H9 (cell line): ENCODE measurements around the gene MAPK8. TPM values are rescaled to one million over a fixed set of nuclear protein-coding genes. Genes with fewer than 3 reads are reported as not detected.

ENCODE experiments used
- DNase-seq: peaks from one replicate; pipeline ENCODE4 v3.0.0-alpha.2; 2017
- H2AFZ ChIP-seq: one replicate; pipeline ENCODE4 v1.6.1; 2013; ENCODE audit warnings: mild to moderate bottlenecking, low read length, control low read depth, moderate library complexity
- H2AK5ac ChIP-seq: 2 replicates; pipeline ENCODE4 v1.6.1; 2013; ENCODE audit warnings: low read length, control low read depth, mixed read lengths; ENCODE audit not compliant: insufficient read length
- H2BK120ac ChIP-seq: one replicate; pipeline ENCODE4 v1.6.1; 2013; ENCODE audit warnings: low read depth, mild to moderate bottlenecking, low read length, control low read depth, inconsistent platforms; ENCODE audit not compliant: poor library complexity, severe bottlenecking
- H2BK12ac ChIP-seq: 2 replicates; pipeline ENCODE4 v1.6.1; 2013; ENCODE audit warnings: low read length, control low read depth, mixed read lengths, low read depth; ENCODE audit not compliant: insufficient read length
- H2BK15ac ChIP-seq: 2 replicates; pipeline ENCODE4 v1.6.1; 2013; ENCODE audit warnings: low read depth, low read length, control low read depth
- H2BK20ac ChIP-seq: one replicate; pipeline ENCODE4 v1.6.1; 2013; ENCODE audit warnings: low read depth, mild to moderate bottlenecking, low read length, control low read depth, inconsistent platforms; ENCODE audit not compliant: poor library complexity, severe bottlenecking
- H2BK5ac ChIP-seq: 2 replicates; pipeline ENCODE4 v1.6.1; 2013; ENCODE audit warnings: low read length, control low read depth, mixed read lengths; ENCODE audit not compliant: insufficient read length
- H3K14ac ChIP-seq: 2 replicates; pipeline ENCODE4 v1.6.1; 2013; ENCODE audit warnings: low read length, control low read depth; ENCODE audit not compliant: insufficient read depth
- H3K18ac ChIP-seq: 2 replicates; pipeline ENCODE4 v1.6.1; 2013; ENCODE audit warnings: low read depth, mild to moderate bottlenecking, mixed read lengths, low read length, control low read depth; ENCODE audit not compliant: insufficient read length
- H3K23ac ChIP-seq: 2 replicates; pipeline ENCODE4 v1.6.1; 2013; ENCODE audit warnings: low read length, control low read depth, mixed read lengths, low read depth; ENCODE audit not compliant: insufficient read length
- H3K23me2 ChIP-seq: 2 replicates; pipeline ENCODE4 v1.6.1; 2013; ENCODE audit warnings: low read depth, mild to moderate bottlenecking, mixed read lengths, low read length, control low read depth; ENCODE audit not compliant: insufficient read length, poor library complexity, severe bottlenecking
- H3K27ac ChIP-seq: 2 replicates; pipeline ENCODE4 v1.5.1; 2013; ENCODE audit warnings: low read length, control low read depth, mixed read lengths, low read depth; ENCODE audit not compliant: insufficient read length
- H3K27me3 ChIP-seq: 2 replicates; pipeline ENCODE4 v1.6.1; 2013; ENCODE audit warnings: low read length, control low read depth, inconsistent platforms; ENCODE audit not compliant: insufficient read depth
- H3K4ac ChIP-seq: 2 replicates; pipeline ENCODE4 v1.6.1; 2013; ENCODE audit warnings: low read depth, mild to moderate bottlenecking, control low read depth, inconsistent platforms, low read length, moderate library complexity
- H3K4me1 ChIP-seq: 2 replicates; pipeline ENCODE4 v1.6.1; 2013; ENCODE audit warnings: low read length, control low read depth, inconsistent platforms; ENCODE audit not compliant: insufficient read depth
- H3K4me2 ChIP-seq: 2 replicates; pipeline ENCODE4 v1.6.1; 2013; ENCODE audit warnings: low read length, control low read depth, mixed read lengths; ENCODE audit not compliant: insufficient read length, insufficient read depth
- H3K56ac ChIP-seq: 2 replicates; pipeline ENCODE4 v1.6.1; 2013; ENCODE audit warnings: low read depth, mild to moderate bottlenecking, mixed read lengths, low read length, control low read depth; ENCODE audit not compliant: insufficient read length
- H3K79me1 ChIP-seq: 2 replicates; pipeline ENCODE4 v1.6.1; 2013; ENCODE audit warnings: low read depth, mild to moderate bottlenecking, moderate library complexity, low read length, control low read depth, inconsistent platforms; ENCODE audit not compliant: insufficient read depth, poor library complexity, severe bottlenecking
- H3K79me2 ChIP-seq: 2 replicates; pipeline ENCODE4 v1.6.1; 2013; ENCODE audit warnings: low read length, control low read depth, inconsistent platforms; ENCODE audit not compliant: insufficient read depth
- H3K9ac ChIP-seq: 2 replicates; pipeline ENCODE4 v1.6.1; 2013; ENCODE audit warnings: low read length, control low read depth, mixed read lengths; ENCODE audit not compliant: insufficient read length; ENCODE audit errors: extremely low read depth
- H3K9me3 ChIP-seq: one replicate; pipeline ENCODE4 v1.6.1; 2013; ENCODE audit warnings: low read depth, low read length, inconsistent platforms; ENCODE audit not compliant: control insufficient read depth
- H3T11ph ChIP-seq: one replicate; pipeline ENCODE4 v1.6.1; 2013; ENCODE audit warnings: mild to moderate bottlenecking, low read length, control low read depth, inconsistent platforms
- H4K20me1 ChIP-seq: one replicate; pipeline ENCODE4 v1.6.1; 2013; ENCODE audit not compliant: control insufficient read depth, insufficient read length, insufficient read depth
- H4K5ac ChIP-seq: 2 replicates; pipeline ENCODE4 v1.6.1; 2013; ENCODE audit warnings: low read depth, mild to moderate bottlenecking, mixed read lengths, low read length, control low read depth; ENCODE audit not compliant: insufficient read length
- H4K8ac ChIP-seq: replicated peaks from 2 replicates; pipeline ENCODE4 v1.6.1; 2013; ENCODE audit warnings: low read length, control low read depth, mixed read lengths, low read depth; ENCODE audit not compliant: insufficient read length
- H4K91ac ChIP-seq: 2 replicates; pipeline ENCODE4 v1.6.1; 2013; ENCODE audit warnings: low read depth, mild to moderate bottlenecking, moderate library complexity, mixed read lengths, low read length, control low read depth; ENCODE audit not compliant: insufficient read length
- H3K27ac Mint-ChIP-seq, 3 experiments: 2 replicates in 2 of 3; 3 replicates in 1 of 3; pipeline ENCODE4 v1.8.0; 2020 to 2021; ENCODE audit warnings: mixed read lengths in 3 of 3, mild to moderate bottlenecking in 1 of 3, moderate library complexity in 1 of 3
- H3K27me3 Mint-ChIP-seq: 2 replicates; pipeline ENCODE4 v1.8.0; 2021; ENCODE audit warnings: low read depth, mild to moderate bottlenecking, moderate library complexity, mixed read lengths
- H3K36me3 Mint-ChIP-seq, 3 experiments: 2 replicates in 2 of 3; 3 replicates in 1 of 3; pipeline ENCODE4 v1.8.0; 2020 to 2021; ENCODE audit warnings: low read depth in 3 of 3, mixed read lengths in 3 of 3; ENCODE audit not compliant: insufficient read depth in 1 of 3
- H3K4me1 Mint-ChIP-seq, 2 experiments: 2 replicates each; pipeline ENCODE4 v1.8.0; 2020; ENCODE audit warnings: mixed read lengths in 2 of 2
- H3K4me3 Mint-ChIP-seq, 2 experiments: 2 replicates in 1 of 2; 3 replicates in 1 of 2; pipeline ENCODE4 v1.8.0; 2020 to 2021; ENCODE audit warnings: mild to moderate bottlenecking in 2 of 2, mixed read lengths in 2 of 2, moderate library complexity in 1 of 2
- H3K9me3 Mint-ChIP-seq, 2 experiments: 2 replicates in 1 of 2; 3 replicates in 1 of 2; pipeline ENCODE4 v1.8.0; 2020; ENCODE audit warnings: mild to moderate bottlenecking in 2 of 2, mixed read lengths in 2 of 2, moderate library complexity in 1 of 2
- WGBS: extraction: QIAGEN DNeasy Blood & Tissue Kit; methylation state at CpG from one replicate; pipeline ENCODE4 v1.1.7; 2013; ENCODE audit warnings: missing lambda C conversion rate, low lambda C conversion rate, mixed read lengths; ENCODE audit not compliant: insufficient read length; ENCODE audit errors: extremely low coverage; 5-methylcytosine and 5-hydroxymethylcytosine counted together
- total RNA-seq: library from RNA; stranded (reverse); gene quantifications from 2 replicates; pipeline ENCODE4 v1.2.1, GENCODE V29; 2021
- TF ChIP-seq, protein P1 (sequence below): fragments of 200-600 bp; sonication (generic); conservative IDR thresholded peaks from 3 replicates; pipeline ENCODE4 v1.8.0; 2021; ENCODE audit warnings: antibody characterized with exemption, mild to moderate bottlenecking

MAPK8 gene
- total RNA-seq, 1 experiment from 2014 or later = 52.0 TPM

DNA sequence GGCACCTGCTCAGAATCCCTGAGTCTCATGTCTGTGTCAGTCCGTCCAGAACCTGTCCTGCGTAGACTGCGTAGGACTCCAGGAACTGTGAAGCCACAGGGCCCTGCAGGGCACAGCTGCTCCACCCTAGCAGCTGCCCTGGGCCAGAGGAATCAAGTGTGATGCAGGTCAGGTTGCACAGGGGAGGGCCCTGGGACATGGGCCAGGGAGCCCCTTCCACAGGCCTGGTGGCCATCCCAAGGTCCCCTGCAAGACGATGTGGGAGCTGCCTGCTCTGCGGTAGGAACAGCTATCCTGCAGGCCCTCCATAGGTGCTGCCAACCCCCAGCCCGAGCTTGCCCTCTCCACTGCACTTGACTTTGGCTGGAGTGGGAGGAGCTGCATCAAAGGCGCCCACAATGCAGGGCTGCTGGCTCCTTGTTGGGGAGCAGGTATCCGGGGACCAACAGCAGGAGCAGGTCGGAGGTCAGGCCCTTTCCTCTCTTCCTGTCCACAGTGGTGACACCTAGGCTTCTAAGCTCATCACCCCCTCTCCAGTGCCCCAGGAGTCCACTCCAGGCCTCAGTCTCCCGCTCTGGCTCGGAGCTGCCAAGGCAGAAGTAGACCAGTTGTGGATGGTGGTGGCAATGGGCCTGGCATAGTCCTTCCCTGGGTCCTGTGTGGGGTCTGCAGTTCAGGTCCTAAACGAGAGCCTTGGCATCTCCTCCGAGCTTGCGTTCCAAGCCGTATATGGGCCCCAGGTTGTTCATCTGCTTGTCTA lies 149.1 kb downstream of the MAPK8 start:
- no peak overlapping the region for H2AFZ ChIP-seq
- no peak overlapping the region for H3T11ph ChIP-seq
- H4K5ac ChIP-seq = no peak overlapping the region
- H3K23me2 ChIP-seq = no peaks in the 10 kb centered on the region
- no peak overlapping the region for H3K56ac ChIP-seq
- Mint-ChIP-seq H3K36me3 (peaks cover 2 to 4% (median 4%) of the 10 kb centered on the region in 3 experiments; a peak in 3 of 7 replicates), H3K27ac (no peak overlapping the region), H3K27me3 (no peaks in the 10 kb centered on the region), H3K4me3 (no peak overlapping the region), H3K9me3 (no peaks in the 10 kb centered on the region), H3K4me1 (peaks cover 14 to 27% of the 10 kb centered on the region in 2 experiments; a peak in 3 of 4 replicates)
- no peak overlapping the region for H3K27ac ChIP-seq
- no peak overlapping the region for H3K14ac ChIP-seq
- no peak overlapping the region for H3K4me2 ChIP-seq
- H3K79me2 ChIP-seq = no peaks in the 10 kb centered on the region
- H2BK15ac ChIP-seq = no peak overlapping the region
- H4K20me1 ChIP-seq = no peaks in the 10 kb centered on the region
- H3K4me1 ChIP-seq = no peaks in the 10 kb centered on the region
- H3K4ac ChIP-seq = no peak overlapping the region
- no peak overlapping the region for H2BK5ac ChIP-seq
- H2AK5ac ChIP-seq = no peak overlapping the region
- H2BK120ac ChIP-seq = no peak overlapping the region
- TF ChIP-seq, protein P1, sequence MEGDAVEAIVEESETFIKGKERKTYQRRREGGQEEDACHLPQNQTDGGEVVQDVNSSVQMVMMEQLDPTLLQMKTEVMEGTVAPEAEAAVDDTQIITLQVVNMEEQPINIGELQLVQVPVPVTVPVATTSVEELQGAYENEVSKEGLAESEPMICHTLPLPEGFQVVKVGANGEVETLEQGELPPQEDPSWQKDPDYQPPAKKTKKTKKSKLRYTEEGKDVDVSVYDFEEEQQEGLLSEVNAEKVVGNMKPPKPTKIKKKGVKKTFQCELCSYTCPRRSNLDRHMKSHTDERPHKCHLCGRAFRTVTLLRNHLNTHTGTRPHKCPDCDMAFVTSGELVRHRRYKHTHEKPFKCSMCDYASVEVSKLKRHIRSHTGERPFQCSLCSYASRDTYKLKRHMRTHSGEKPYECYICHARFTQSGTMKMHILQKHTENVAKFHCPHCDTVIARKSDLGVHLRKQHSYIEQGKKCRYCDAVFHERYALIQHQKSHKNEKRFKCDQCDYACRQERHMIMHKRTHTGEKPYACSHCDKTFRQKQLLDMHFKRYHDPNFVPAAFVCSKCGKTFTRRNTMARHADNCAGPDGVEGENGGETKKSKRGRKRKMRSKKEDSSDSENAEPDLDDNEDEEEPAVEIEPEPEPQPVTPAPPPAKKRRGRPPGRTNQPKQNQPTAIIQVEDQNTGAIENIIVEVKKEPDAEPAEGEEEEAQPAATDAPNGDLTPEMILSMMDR = no peak
- H4K91ac ChIP-seq = no peak overlapping the region
- no peaks in the 10 kb centered on the region for H3K27me3 ChIP-seq
- no peak overlapping the region for H3K9ac ChIP-seq
- no peak overlapping the region for H3K23ac ChIP-seq
- no peaks in the 10 kb centered on the region for H3K79me1 ChIP-seq
- no peak overlapping the region for H2BK12ac ChIP-seq
- no peak overlapping the region for H4K8ac ChIP-seq
- no CpG with 5 or more reads among the region's 15 CpGs for WGBS
- no peak overlapping the region for H2BK20ac ChIP-seq
- peak; percentile 23 for DNase-seq
- no peaks in the 10 kb centered on the region for H3K9me3 ChIP-seq
- H3K18ac ChIP-seq = no peak overlapping the region
